Skeletal muscle tissue (tissue), 4 donors: Measurements from ENCODE around the gene PTPRT. TPM values are rescaled to one million over a fixed set of nuclear protein-coding genes. Genes with fewer than 3 reads are reported as not detected.

Source experiments
- H3K27ac ChIP-seq: one replicate; pipeline ENCODE4 v1.7.0; 2013; ENCODE audit warnings: mild to moderate bottlenecking, low read depth, low read length, inconsistent platforms
- H3K27me3 ChIP-seq, 3 donors: one replicate each; pipeline ENCODE4 v1.7.0; 2013; ENCODE audit warnings: low read length in 3 of 3; ENCODE audit not compliant: control insufficient read depth in 3 of 3, insufficient read depth in 3 of 3
- H3K36me3 ChIP-seq, 3 donors: one replicate each; pipeline ENCODE4 v1.7.0; 2013; ENCODE audit warnings: low read length in 3 of 3; ENCODE audit not compliant: control insufficient read depth in 3 of 3, insufficient read depth in 3 of 3
- H3K4me1 ChIP-seq, 3 donors: one replicate each; pipeline ENCODE4 v1.7.0; 2013; ENCODE audit warnings: low read length in 3 of 3, mild to moderate bottlenecking in 3 of 3; ENCODE audit not compliant: control insufficient read depth in 3 of 3, insufficient read depth in 3 of 3
- H3K4me3 ChIP-seq, 3 donors: one replicate each; pipeline ENCODE4 v1.7.0; 2013; ENCODE audit warnings: low read length in 3 of 3
- H3K9ac ChIP-seq, 3 donors: one replicate each; pipeline ENCODE4 v1.7.0; 2013; ENCODE audit warnings: low read length in 3 of 3, mild to moderate bottlenecking in 3 of 3, moderate library complexity in 2 of 3, low read depth in 1 of 3
- H3K9me3 ChIP-seq, 3 donors: one replicate each; pipeline ENCODE4 v1.7.0; 2013; ENCODE audit warnings: low read length in 3 of 3; ENCODE audit not compliant: control insufficient read depth in 3 of 3
- total RNA-seq: library from RNA; depleted of rRNA; stranded (reverse); fragments of >200 nt; gene quantifications from one replicate; pipeline ENCODE4 v1.2.3, GENCODE V29; 2014
- donor health status: Osteomylitis.

The PTPRT gene
- total RNA-seq, 1 donor from 2014 or later, result 1.0 TPM

GRCh38 chr20:42192321-42192720 lies 997.4 kb downstream of the PTPRT start:
- no peak overlapping the region for H3K27ac ChIP-seq
- no peak overlapping the region for H3K4me3 ChIP-seq
- no peaks in the 10 kb centered on the region for H3K4me1 ChIP-seq
- H3K36me3 ChIP-seq, result no peaks in the 10 kb centered on the region
- no peak overlapping the region for H3K9ac ChIP-seq
- no peaks in the 10 kb centered on the region for H3K27me3 ChIP-seq
- H3K9me3 ChIP-seq, result no peaks in the 10 kb centered on the region

- H3K9ac ChIP-seq, result no peak overlapping the region
- no peak overlapping the region for H3K27ac ChIP-seq
- no peaks in the 10 kb centered on the region for H3K27me3 ChIP-seq
- H3K4me1 ChIP-seq, result no peaks in the 10 kb centered on the region
- no peak overlapping the region for H3K4me3 ChIP-seq
- H3K36me3 ChIP-seq, result no peaks in the 10 kb centered on the region
- H3K9me3 ChIP-seq, result no peaks in the 10 kb centered on the region
Measured at GRCh38 chr20:42191140-42191860, 998.4 kb downstream of the PTPRT start.

GRCh38 chr20:42190084-42190483 lies 999.6 kb downstream of the PTPRT start:
- Histone ChIP-seq H3K4me1 (no peaks in the 10 kb centered on the region), H3K27me3 (no peaks in the 10 kb centered on the region), H3K4me3 (no peak overlapping the region), H3K9ac (no peak overlapping the region), H3K9me3 (no peaks in the 10 kb centered on the region), H3K36me3 (no peaks in the 10 kb centered on the region), H3K27ac (no peak overlapping the region)

DNA sequence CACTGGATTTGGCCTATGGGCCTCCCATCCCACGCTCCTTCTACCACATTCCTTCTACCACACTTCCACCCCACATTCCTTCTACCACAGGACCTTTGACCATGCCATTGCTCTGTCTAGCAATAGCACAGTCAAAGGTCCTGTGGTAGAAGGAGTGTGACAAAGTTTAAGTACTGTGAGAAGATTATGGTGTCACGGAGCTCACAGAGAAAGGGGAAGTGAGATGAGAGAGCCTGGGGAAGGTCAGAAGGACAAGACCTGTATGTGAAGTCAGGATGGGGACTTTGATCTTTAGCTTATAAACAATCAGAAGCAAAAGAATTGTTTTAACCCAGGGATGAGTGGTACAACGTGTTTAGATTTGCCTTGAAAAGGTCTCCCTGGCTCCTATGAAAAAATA lies 1003.4 kb downstream of the PTPRT start:
- Histone ChIP-seq H3K9ac (no peak overlapping the region), H3K36me3 (no peaks in the 10 kb centered on the region), H3K9me3 (no peaks in the 10 kb centered on the region), H3K27me3 (no peaks in the 10 kb centered on the region), H3K27ac (no peak overlapping the region), H3K4me3 (no peak overlapping the region), H3K4me1 (no peaks in the 10 kb centered on the region)

GRCh38 chr20:42183147-42183546 lies 1006.6 kb downstream of the PTPRT start:
- H3K9me3 ChIP-seq, result no peaks in the 10 kb centered on the region
- H3K36me3 ChIP-seq, result no peaks in the 10 kb centered on the region
- H3K9ac ChIP-seq, result no peak overlapping the region
- no peak overlapping the region for H3K27ac ChIP-seq
- no peak overlapping the region for H3K4me3 ChIP-seq
- H3K4me1 ChIP-seq, result no peaks in the 10 kb centered on the region
- no peaks in the 10 kb centered on the region for H3K27me3 ChIP-seq

DNA sequence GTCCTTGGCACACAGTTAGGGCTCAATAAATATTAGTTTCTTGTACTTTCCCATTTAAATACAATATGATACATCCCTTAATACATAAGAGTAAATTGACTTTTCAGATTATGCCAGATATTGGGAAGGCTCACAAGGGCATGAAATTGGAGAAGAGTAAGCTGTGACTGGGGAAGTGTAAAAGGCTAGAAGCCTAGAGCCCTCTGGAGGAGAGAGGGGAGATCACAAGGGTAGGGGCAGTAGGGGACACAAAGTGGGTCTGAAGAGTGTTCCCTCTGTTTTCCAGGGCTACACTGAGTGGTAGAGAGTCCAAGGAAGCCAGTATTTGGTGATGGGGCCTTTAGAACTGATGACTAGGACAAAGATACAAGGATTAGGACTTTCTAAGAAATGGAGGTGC lies 1008.6 kb downstream of the PTPRT start:
- no peaks in the 10 kb centered on the region for H3K9me3 ChIP-seq
- H3K27ac ChIP-seq, result no peak overlapping the region
- no peaks in the 10 kb centered on the region for H3K27me3 ChIP-seq

GRCh38 chr20:42179768-42180167 lies 1009.9 kb downstream of the PTPRT start:
- Histone ChIP-seq H3K27ac (no peak overlapping the region), H3K36me3 (no peaks in the 10 kb centered on the region), H3K4me1 (no peaks in the 10 kb centered on the region), H3K9ac (no peak overlapping the region), H3K27me3 (no peaks in the 10 kb centered on the region), H3K9me3 (no peaks in the 10 kb centered on the region), H3K4me3 (no peak overlapping the region)

More for the DNA sequence above, 1008.6 kb downstream of the PTPRT start:
- no peaks in the 10 kb centered on the region for H3K36me3 ChIP-seq
- H3K4me3 ChIP-seq, result no peak overlapping the region
- H3K9ac ChIP-seq, result no peak overlapping the region
- H3K4me1 ChIP-seq, result no peaks in the 10 kb centered on the region

DNA sequence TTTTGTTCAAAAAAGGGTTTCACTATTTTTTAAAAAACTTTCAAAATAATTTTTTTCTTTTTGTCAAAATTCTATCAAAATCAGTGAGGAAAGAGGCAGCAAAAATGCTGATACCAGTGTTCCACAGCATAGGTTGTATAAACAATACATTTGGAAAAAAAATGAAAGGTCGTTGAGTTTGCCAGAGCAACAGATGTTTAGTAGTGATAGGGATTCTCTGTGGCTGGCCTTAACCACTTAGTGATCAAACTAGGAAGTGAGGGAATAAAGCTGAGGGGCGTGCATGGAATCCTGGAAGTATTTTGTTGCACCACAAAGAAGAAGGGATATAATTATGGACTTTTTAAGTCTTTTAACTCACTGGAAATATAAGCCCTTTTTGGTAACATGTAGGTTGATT lies 1016.3 kb downstream of the PTPRT start:
- no peaks in the 10 kb centered on the region for H3K36me3 ChIP-seq
- H3K27ac ChIP-seq, result no peak overlapping the region
- no peaks in the 10 kb centered on the region for H3K9me3 ChIP-seq
- H3K4me3 ChIP-seq, result no peak overlapping the region
- no peak overlapping the region for H3K9ac ChIP-seq
- no peaks in the 10 kb centered on the region for H3K4me1 ChIP-seq
- H3K27me3 ChIP-seq, result no peaks in the 10 kb centered on the region

DNA sequence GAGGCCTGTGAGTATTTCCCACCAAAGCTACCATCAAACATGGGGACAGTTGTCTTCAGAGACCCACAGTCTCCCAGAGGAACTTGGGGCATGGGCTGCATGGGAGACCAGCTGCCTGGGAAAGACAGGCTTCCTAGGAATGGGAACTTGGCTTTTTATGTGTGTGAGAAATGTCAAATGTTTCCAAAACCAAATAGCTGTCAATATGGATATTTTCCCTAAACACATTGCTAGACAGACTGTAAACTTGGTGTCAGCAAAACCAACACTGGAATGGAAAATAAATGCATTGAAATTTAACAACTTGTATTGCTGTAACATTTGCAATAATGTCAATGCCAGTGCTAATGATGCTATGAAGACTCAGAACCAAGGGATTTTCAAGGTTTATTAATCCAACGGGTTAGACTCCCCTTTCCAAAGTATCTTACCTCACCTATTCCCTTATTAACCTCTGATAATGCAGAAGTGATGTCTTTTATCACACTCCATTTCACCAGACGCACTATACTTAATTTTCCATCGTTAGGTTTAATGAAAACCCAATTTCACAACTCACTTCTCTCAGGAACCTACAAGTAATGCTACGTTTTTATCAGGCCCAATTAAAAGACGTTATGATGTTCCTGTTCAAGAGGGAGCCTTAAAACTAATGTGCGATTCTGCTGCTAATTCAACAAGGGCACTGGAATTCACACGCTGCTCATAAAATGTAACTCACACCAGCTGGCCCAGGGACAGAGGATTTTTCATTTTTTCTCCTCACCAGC lies 1025.4 kb downstream of the PTPRT start:
- no peaks in the 10 kb centered on the region for H3K27me3 ChIP-seq
- H3K9me3 ChIP-seq, result no peaks in the 10 kb centered on the region
- H3K27ac ChIP-seq, result no peak overlapping the region
- H3K9ac ChIP-seq, result no peak overlapping the region
- H3K4me3 ChIP-seq, result no peak overlapping the region
- H3K36me3 ChIP-seq, result no peaks in the 10 kb centered on the region
- no peaks in the 10 kb centered on the region for H3K4me1 ChIP-seq

DNA sequence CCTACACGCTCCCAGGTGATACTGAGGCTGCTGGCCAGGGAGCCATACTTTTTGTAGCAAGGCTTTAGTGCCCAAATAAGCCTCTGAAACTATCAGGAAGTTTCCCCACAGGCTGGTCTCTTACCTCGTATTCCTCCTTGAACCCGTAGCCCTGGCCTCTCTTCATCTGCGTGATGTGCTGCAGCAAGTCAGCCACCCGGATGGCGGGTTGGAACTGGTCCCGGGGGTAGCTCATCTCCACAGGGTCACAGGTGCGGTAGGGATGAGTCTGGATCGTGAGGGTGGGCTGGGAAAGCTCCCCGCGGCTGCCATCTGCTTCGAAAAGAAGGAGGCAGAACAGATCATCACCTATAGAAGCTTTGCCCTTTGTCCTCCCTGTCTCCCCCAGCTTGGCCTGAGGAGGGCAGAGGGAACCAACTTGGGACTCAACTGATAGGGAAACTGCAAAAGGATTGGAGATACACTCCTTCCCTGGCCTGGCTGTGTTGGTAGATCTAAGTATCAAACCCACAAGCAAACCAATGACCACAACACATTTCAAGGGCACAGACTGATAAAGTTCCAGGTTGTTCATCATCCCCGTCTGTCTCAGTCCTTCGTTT lies 1028.4 kb downstream of the PTPRT start:
- no peaks in the 10 kb centered on the region for H3K36me3 ChIP-seq
- H3K4me1 ChIP-seq, result no peaks in the 10 kb centered on the region
- no peak overlapping the region for H3K9ac ChIP-seq
- H3K4me3 ChIP-seq, result no peak overlapping the region
- no peak overlapping the region for H3K27ac ChIP-seq
- no peaks in the 10 kb centered on the region for H3K27me3 ChIP-seq
- H3K9me3 ChIP-seq, result no peaks in the 10 kb centered on the region
